H1 (cell line): ENCODE data around the gene ABHD16A. TPM values are rescaled to one million over a fixed set of nuclear protein-coding genes. Genes with fewer than 3 reads are reported as not detected.

Experiments used
- CTCF ChIA-PET: fragments of 300-600 bp; sonication (Branson Sonifier 250); formaldehyde crosslinking; loops from one replicate; lab custom pipeline; 2021; ENCODE audit not compliant: partially characterized antibody; lab: Charles Lee
- POLR2A ChIA-PET: fragments of 300-600 bp; sonication (Branson Sonifier 250); formaldehyde crosslinking; loops from one replicate; lab custom pipeline; 2021; ENCODE audit warnings: inconsistent platforms; ENCODE audit not compliant: partially characterized antibody; lab: Charles Lee
- DNase-seq, 2 experiments: peaks; one replicate each; pipeline versions ENCODE4 v3.0.0 to v3.0.0-alpha.2; 2010 to 2022; ENCODE audit warnings: low spot score in 2 of 2, low read depth in 1 of 2, mixed read lengths in 1 of 2
- FAIRE-seq: peaks from 2 replicates; lab custom pipeline; 2011; peaks lifted over from hg19 to GRCh38; lab: Jason Lieb, UNC
- H2AFZ ChIP-seq: 2 replicates; pipeline ENCODE4 v1.8.1; 2012; ENCODE audit warnings: low read length, inconsistent platforms
- H2AK5ac ChIP-seq: 2 replicates; pipeline ENCODE4 v1.6.1; 2013; ENCODE audit warnings: low read depth, low read length
- H2BK120ac ChIP-seq: replicated peaks from 2 replicates; pipeline ENCODE3; 2013; ENCODE audit warnings: low read depth, low read length, inconsistent platforms
- H2BK12ac ChIP-seq: 2 replicates; pipeline ENCODE4 v1.6.1; 2013; ENCODE audit warnings: low read depth, low read length
- H2BK15ac ChIP-seq: 2 replicates; pipeline ENCODE4 v1.6.1; 2013; ENCODE audit warnings: low read length
- H2BK20ac ChIP-seq: 2 replicates; pipeline ENCODE4 v1.6.1; 2013; ENCODE audit warnings: low read length
- H2BK5ac ChIP-seq: 2 replicates; pipeline ENCODE4 v1.6.1; 2013; ENCODE audit warnings: low read depth, low read length
- H3K14ac ChIP-seq: 2 replicates; pipeline ENCODE4 v1.6.1; 2013; ENCODE audit warnings: inconsistent platforms; ENCODE audit not compliant: insufficient read length
- H3K18ac ChIP-seq: 2 replicates; pipeline ENCODE4 v1.6.1; 2013; ENCODE audit warnings: low read length; ENCODE audit errors: extremely low read depth
- H3K23ac ChIP-seq: 2 replicates; pipeline ENCODE4 v1.6.1; 2013; ENCODE audit warnings: inconsistent platforms; ENCODE audit not compliant: insufficient read length
- H3K23me2 ChIP-seq: 2 replicates; pipeline ENCODE4 v1.6.1; 2013; ENCODE audit warnings: low read depth, low read length
- H3K27ac ChIP-seq: 2 replicates; pipeline ENCODE4 v1.6.1; 2011; ENCODE audit warnings: low read depth, low read length, inconsistent platforms
- H3K27me3 ChIP-seq, 4 experiments: replicated peaks in 1 of 4; 1 replicate in 1 of 4; 2 replicates in 3 of 4; pipeline versions ENCODE4 v1.6.1 to v1.8.1; 2011 to 2013; ENCODE audit warnings: low read length in 3 of 4, mild to moderate bottlenecking in 3 of 4, inconsistent platforms in 2 of 4, mixed read lengths in 2 of 4, moderate library complexity in 1 of 4; ENCODE audit not compliant: control insufficient read depth in 3 of 4, insufficient read depth in 3 of 4; ENCODE audit errors: extremely low read depth in 1 of 4
- H3K36me3 ChIP-seq, 4 experiments: 2 replicates each; pipeline versions ENCODE4 v1.6.1 to v1.8.1; 2011 to 2013; ENCODE audit warnings: mild to moderate bottlenecking in 4 of 4, low read length in 3 of 4, moderate library complexity in 2 of 4, control low read depth in 1 of 4, inconsistent platforms in 1 of 4; ENCODE audit not compliant: insufficient read depth in 4 of 4, control insufficient read depth in 2 of 4
- H3K4ac ChIP-seq: replicated peaks from 2 replicates; pipeline ENCODE3; 2013; ENCODE audit warnings: low read length, low read depth, mixed read lengths, inconsistent platforms; ENCODE audit not compliant: insufficient read length
- H3K4me1 ChIP-seq, 4 experiments: replicated peaks in 1 of 4; 1 replicate in 1 of 4; 2 replicates in 3 of 4; pipeline versions ENCODE4 v1.6.1 to v1.8.1; 2011 to 2013; ENCODE audit warnings: low read length in 3 of 4, inconsistent platforms in 2 of 4, mixed read lengths in 1 of 4; ENCODE audit not compliant: insufficient read depth in 4 of 4, control insufficient read depth in 3 of 4
- H3K4me2 ChIP-seq, 2 experiments: 2 replicates each; pipeline versions ENCODE4 v1.6.1 to v1.8.1; 2011 to 2013; ENCODE audit warnings: low read depth in 2 of 2, low read length in 2 of 2, control low read depth in 1 of 2, inconsistent platforms in 1 of 2, mild to moderate bottlenecking in 1 of 2; ENCODE audit not compliant: insufficient read depth in 1 of 2
- H3K4me3 ChIP-seq, 4 experiments: fragments of 200-600, 300-600 bp in 1 of 4; sonication (generic), shearing (Covaris generic), sonication (Bioruptor Twin) in 1 of 4; 2 replicates each; pipeline versions ENCODE4 v1.5.1 to v1.8.1; 2011 to 2016; ENCODE audit warnings: low read length in 4 of 4, low read depth in 3 of 4, control low read depth in 2 of 4, inconsistent platforms in 2 of 4, mild to moderate bottlenecking in 2 of 4, mixed read lengths in 1 of 4, moderate library complexity in 1 of 4; ENCODE audit not compliant: insufficient read depth in 2 of 4; ENCODE audit errors: extremely low read depth in 1 of 4
- H3K56ac ChIP-seq: replicated peaks from 2 replicates; pipeline ENCODE3; 2013; ENCODE audit warnings: low read depth, mild to moderate bottlenecking, mixed read lengths, low read length, inconsistent platforms; ENCODE audit not compliant: insufficient read length
- H3K79me1 ChIP-seq: 2 replicates; pipeline ENCODE4 v1.6.1; 2013; ENCODE audit warnings: low read depth, low read length, control low read depth
- H3K79me2 ChIP-seq, 2 experiments: 2 replicates each; pipeline versions ENCODE4 v1.6.1 to v1.8.1; 2012 to 2013; ENCODE audit warnings: low read length in 2 of 2, mild to moderate bottlenecking in 2 of 2, inconsistent platforms in 1 of 2; ENCODE audit not compliant: insufficient read depth in 2 of 2, control insufficient read depth in 1 of 2
- H3K9ac ChIP-seq, 4 experiments: replicated peaks in 1 of 4; 1 replicate in 1 of 4; 2 replicates in 3 of 4; pipeline versions ENCODE4 v1.6.1 to v1.8.1; 2011 to 2013; ENCODE audit warnings: low read depth in 3 of 4, low read length in 3 of 4, control low read depth in 2 of 4, mild to moderate bottlenecking in 2 of 4, moderate library complexity in 2 of 4, inconsistent platforms in 1 of 4; ENCODE audit errors: extremely low read depth in 1 of 4
- H3K9me3 ChIP-seq, 2 experiments: 2 replicates each; pipeline versions ENCODE4 v1.6.1 to v1.8.1; 2012 to 2013; ENCODE audit warnings: mild to moderate bottlenecking in 2 of 2, moderate library complexity in 2 of 2, control low read depth in 1 of 2, inconsistent platforms in 1 of 2, low read depth in 1 of 2, low read length in 1 of 2, mixed read lengths in 1 of 2; ENCODE audit not compliant: insufficient read depth in 2 of 2
- H4K20me1 ChIP-seq, 2 experiments: replicated peaks in 1 of 2; 2 replicates each; pipeline versions ENCODE3 to v1.8.1; 2011 to 2013; ENCODE audit warnings: inconsistent platforms in 2 of 2, low read length in 2 of 2, mild to moderate bottlenecking in 1 of 2; ENCODE audit not compliant: insufficient read depth in 2 of 2, control insufficient read depth in 1 of 2
- H4K5ac ChIP-seq: 2 replicates; pipeline ENCODE4 v1.6.1; 2013; ENCODE audit warnings: low read length, low read depth, mixed read lengths, inconsistent platforms; ENCODE audit not compliant: insufficient read length
- H4K8ac ChIP-seq: 2 replicates; pipeline ENCODE4 v1.8.0; 2013; ENCODE audit warnings: mild to moderate bottlenecking, moderate library complexity, low read length, inconsistent platforms; ENCODE audit not compliant: insufficient read depth; ENCODE audit errors: extremely low read depth
- H4K91ac ChIP-seq: replicated peaks from 2 replicates; pipeline ENCODE3; 2013; ENCODE audit warnings: low read length, mixed read lengths, inconsistent platforms; ENCODE audit not compliant: insufficient read length
- KDM5A ChIP-seq: fragments of 200-600 bp; IDR thresholded peaks from 2 replicates; pipeline ENCODE4 v1.7.1; 2012; ENCODE audit warnings: mild to moderate bottlenecking, low read length, inconsistent platforms, mixed read lengths
- POU5F1 ChIP-seq: IDR thresholded peaks from 2 replicates; pipeline ENCODE4 v1.6.1; 2011; ENCODE audit warnings: low read depth, mild to moderate bottlenecking, low read length, moderate library complexity
- USF2 ChIP-seq: IDR thresholded peaks from 2 replicates; pipeline ENCODE4 v1.6.1; 2011; ENCODE audit warnings: low read length, improper control_type of control experiment
- WGBS, 2 experiments: shearing (Covaris generic) in 1 of 2; methylation state at CpG; one replicate each; pipeline versions ENCODE4 v1.1.6 to v1.1.7; 2013 to 2015; ENCODE audit warnings: low lambda C conversion rate in 2 of 2, mixed read lengths in 2 of 2, inconsistent platforms in 1 of 2, low coverage in 1 of 2, missing lambda C conversion rate in 1 of 2; ENCODE audit not compliant: insufficient replicate concordance in 2 of 2, insufficient coverage in 1 of 2, insufficient read length in 1 of 2; ENCODE audit errors: extremely low coverage in 1 of 2, missing lambda C conversion rate in 1 of 2; 5-methylcytosine and 5-hydroxymethylcytosine counted together
- polyA plus RNA-seq, 7 experiments: library from polyadenylated mRNA; depleted of rRNA in 3 of 7; stranded (reverse) in 5 of 7; unstranded in 2 of 7; fragments of >200 nt in 5 of 7; fragments of 200-250 nt in 2 of 7; gene quantifications; 1 replicate in 5 of 7; 2 replicates in 1 of 7; 4 replicates in 1 of 7; pipeline versions ENCODE4 v1.2.1 to v1.2.3, GENCODE V29; 2011 to 2013; ENCODE audit warnings: missing spikeins in 2 of 7, mixed read lengths in 2 of 7
- total RNA-seq: library from RNA; stranded (reverse); fragmentation: NEBNext Ultra II Directional; extraction: Animal tissue kit (Norgen Biotek cat#: 25700); gene quantifications from 2 replicates; pipeline ENCODE4 v1.2.1, GENCODE V29; 2021

The ABHD16A gene
- total and polyA plus RNA-seq, 2 of the 8 experiments (the other 6 are each of a cell fraction or from before 2014, with no cell fraction given), result 32.9 to 40.2 TPM

GRCh38 chr6:31701666-31702404 is 1.3 kb downstream of the ABHD16A start:
- Histone ChIP-seq H2BK12ac (no peak overlapping the region), H3K36me3 (peaks cover 0 to 5% (median under 1%) of the 10 kb centered on the region in 4 experiments; a peak in 3 of 8 replicates), H2BK5ac (0 out of 2 replicates have a peak overlapping the region, but pooled peaks have one; percentile 31), H3K56ac (peak overlapping the region; percentile 22), H3K4me3 (peak overlapping the region; percentile 69 to 94 (median 90)), H3K18ac (no peak overlapping the region), H2BK120ac (no peak overlapping the region), H3K27me3 (no peaks in the 10 kb centered on the region), H2BK15ac (peak overlapping the region; percentile 19; the same call in 1 of the 2 replicates), H4K20me1 (no peaks in the 10 kb centered on the region), H3K4me1 (peaks cover 2 to 5% (median 3%) of the 10 kb centered on the region in 4 experiments; a peak in 4 of 7 replicates), H3K4me2 (peak overlapping the region; percentile 68 to 82), H3K79me1 (peaks cover 6% of the 10 kb centered on the region), H3K4ac (no peak overlapping the region), H2AFZ (no peak overlapping the region), H3K23ac (no peak overlapping the region), H2BK20ac (no peak overlapping the region), H4K8ac (no peak overlapping the region), H3K14ac (no peak overlapping the region), H3K27ac (no peak overlapping the region), H3K23me2 (peaks cover 8% of the 10 kb centered on the region; the same call in 1 of the 2 replicates), H3K9ac (peak overlapping the region in 3 of 4 experiments; percentile 65 to 85 (median 80); a peak in 6 of 7 replicates), H4K5ac (no peak overlapping the region), H3K9me3 (no peaks in the 10 kb centered on the region), H2AK5ac (0 out of 2 replicates have a peak overlapping the region, but pooled peaks have one; percentile 46), H4K91ac (no peak overlapping the region), H3K79me2 (peaks cover 0 to 7% of the 10 kb centered on the region in 2 experiments; a peak in 2 of 4 replicates)
- no peak for TF ChIP-seq USF2
- TF ChIP-seq POU5F1, result no peak
- no peak for TF ChIP-seq KDM5A
- ChIA-PET CTCF (interaction anchor here (1.3 to 1.8 kb wide), 2 partner anchors 12 to 28 kb away, joined by 5 read pairs; no protein-coding TSS in a partner anchor), POLR2A (interaction anchor here (0.7 to 3.2 kb wide), 9 partner anchors 10 to 137 kb away, joined by 3 to 36 read pairs (median 3); partner anchors contain the start of genes DDAH2, GPANK1, LSM2 and LY6G5C)
- no peak for DNase-seq
- no peak for FAIRE-seq
- 75% methylated on average over 7 of the region's 7 CpGs; no CpG with 5 or more reads in 1 of the 2 experiments for WGBS, 2 experiments
